SK-N-SH treated with all-trans-retinoic acid at 6 μM for 48 hours (cell line): ENCODE results near the gene GJA1.

ENCODE experiments used
- ATAC-seq: fragments of 200-7000 bp; cut with Tn5 transposase; 3 replicates; pipeline ENCODE4 v1.9.1; 2020; ENCODE audit warnings: mild to moderate bottlenecking, moderate library complexity
- ARNTL ChIP-seq: fragments of 450-650 bp; formaldehyde crosslinking; IDR thresholded peaks from 2 replicates; pipeline ENCODE4 v1.5.0; 2020; ENCODE audit warnings: low read depth, mild to moderate bottlenecking, moderate library complexity, borderline replicate concordance
- BACH2 ChIP-seq: fragments of 250-450 bp; sonication (Bioruptor Pico); IDR thresholded peaks from 2 replicates; pipeline ENCODE4 v1.9.0; 2021; ENCODE audit warnings: mild to moderate bottlenecking, borderline replicate concordance
- CSRNP3 ChIP-seq: fragments of 250-450 bp; sonication (Bioruptor Pico); IDR thresholded peaks from 2 replicates; pipeline ENCODE4 v1.5.1; 2021; ENCODE audit warnings: mild to moderate bottlenecking, moderate library complexity
- ESRRG ChIP-seq: fragments of 250-450 bp; sonication (Bioruptor Pico); IDR thresholded peaks from 2 replicates; pipeline ENCODE4 v1.6.1; 2021; ENCODE audit warnings: mild to moderate bottlenecking
- GLIS3 ChIP-seq: fragments of 250-450 bp; sonication (Bioruptor Pico); IDR thresholded peaks from 2 replicates; pipeline ENCODE4 v1.5.0; 2020; ENCODE audit warnings: mild to moderate bottlenecking, moderate library complexity
- ISL1 ChIP-seq: fragments of 250-450 bp; sonication (Bioruptor Pico); IDR thresholded peaks from 2 replicates; pipeline ENCODE4 v2.1.2; 2022; ENCODE audit warnings: mild to moderate bottlenecking, moderate library complexity
- OSR1 ChIP-seq: fragments of 250-450 bp; sonication (Bioruptor Pico); IDR thresholded peaks from 2 replicates; pipeline ENCODE4 v1.8.0; 2022; ENCODE audit warnings: moderate library complexity, mild to moderate bottlenecking, inconsistent platforms
- PATZ1 ChIP-seq: fragments of 250-450 bp; sonication (Bioruptor Pico); IDR thresholded peaks from 2 replicates; pipeline ENCODE4 v1.8.0; 2020; ENCODE audit warnings: mild to moderate bottlenecking, moderate library complexity, borderline replicate concordance
- PPARA ChIP-seq: fragments of 250-450 bp; sonication (Bioruptor Pico); IDR thresholded peaks from 2 replicates; pipeline ENCODE4 v1.5.0; 2020; ENCODE audit warnings: mild to moderate bottlenecking, borderline replicate concordance
- RARB ChIP-seq: fragments of 250-450 bp; sonication (Bioruptor Pico); IDR thresholded peaks from 2 replicates; pipeline ENCODE4 v1.8.0; 2021; ENCODE audit warnings: mild to moderate bottlenecking, moderate library complexity
- SNAI2 ChIP-seq: fragments of 250-450 bp; sonication (Bioruptor Pico); IDR thresholded peaks from 2 replicates; pipeline ENCODE4 v1.5.0; 2020; ENCODE audit warnings: mild to moderate bottlenecking, moderate library complexity
- TCF4 ChIP-seq: fragments of 250-450 bp; sonication (Bioruptor Pico); IDR thresholded peaks from 2 replicates; pipeline ENCODE4 v1.8.0; 2021; ENCODE audit warnings: mild to moderate bottlenecking, moderate library complexity, borderline replicate concordance
- TOX ChIP-seq: fragments of 250-450 bp; sonication (Bioruptor Pico); IDR thresholded peaks from 2 replicates; pipeline ENCODE4 v1.8.0; 2021; ENCODE audit warnings: mild to moderate bottlenecking, moderate library complexity, borderline replicate concordance
- ZFP3 ChIP-seq: fragments of 250-450 bp; sonication (Bioruptor Pico); IDR thresholded peaks from 2 replicates; pipeline ENCODE4 v1.5.0; 2020; ENCODE audit warnings: mild to moderate bottlenecking, moderate library complexity
- ZFP30 ChIP-seq: fragments of 450-650 bp; formaldehyde crosslinking; IDR thresholded peaks from 2 replicates; pipeline ENCODE4 v1.5.0; 2022; ENCODE audit warnings: mild to moderate bottlenecking, moderate library complexity
- ZNF565 ChIP-seq: fragments of 450-650 bp; formaldehyde crosslinking; conservative IDR thresholded peaks from 2 replicates; pipeline ENCODE4 v1.5.0; 2020; ENCODE audit warnings: low read depth, mild to moderate bottlenecking, moderate library complexity
- ZNF70 ChIP-seq: fragments of 450-650 bp; formaldehyde crosslinking; IDR thresholded peaks from 2 replicates; pipeline ENCODE4 v1.5.0; 2020; ENCODE audit warnings: mild to moderate bottlenecking, moderate library complexity
- TF ChIP-seq, protein P1 (sequence below): fragments of 250-450 bp; sonication (Bioruptor Pico); IDR thresholded peaks from 2 replicates; pipeline ENCODE4 v1.5.1; 2020; ENCODE audit warnings: low read depth, mild to moderate bottlenecking, moderate library complexity
- TF ChIP-seq, protein P2 (sequence below): fragments of 250-450 bp; sonication (Bioruptor Pico); IDR thresholded peaks from 2 replicates; pipeline ENCODE4 v1.8.0; 2021; ENCODE audit warnings: low read depth, mild to moderate bottlenecking, moderate library complexity, borderline replicate concordance
- TF ChIP-seq, protein P3 (sequence below): fragments of 250-450 bp; sonication (Bioruptor Pico); IDR thresholded peaks from 2 replicates; pipeline ENCODE4 v1.5.0; 2020; ENCODE audit warnings: mild to moderate bottlenecking, moderate library complexity

GJA1 gene

DNA sequence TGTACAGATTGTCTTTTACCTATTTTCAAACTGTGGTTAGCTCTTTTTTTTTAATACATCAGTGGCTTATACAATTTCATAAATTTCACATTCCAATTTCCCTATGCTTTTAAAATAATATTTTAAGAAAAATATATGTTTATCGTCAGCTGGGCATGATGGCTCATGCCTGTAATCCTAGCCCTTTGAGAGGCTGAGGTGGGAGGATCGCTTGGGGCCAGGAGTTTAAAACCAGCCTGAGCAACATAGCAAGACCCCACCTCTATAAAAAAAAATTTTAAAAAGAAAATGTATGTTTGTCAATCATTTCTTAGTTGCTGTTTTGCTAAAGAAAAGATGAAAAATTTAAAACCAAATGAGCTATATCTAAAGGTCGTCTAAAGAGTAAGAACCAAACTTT is 3.4 kb downstream of the GJA1 start:
- no peak for TF ChIP-seq ESRRG (CRISPR knock-in tag)
- TF ChIP-seq GLIS3 (CRISPR knock-in tag), result no peak
- TF ChIP-seq ZNF565 (CRISPR knock-in tag), result no peak
- no peak for TF ChIP-seq TOX (CRISPR knock-in tag)
- no peak for TF ChIP-seq PPARA
- TF ChIP-seq TCF4 (CRISPR knock-in tag), result no peak
- no peak for TF ChIP-seq ISL1 (CRISPR knock-in tag)
- TF ChIP-seq, protein P1, sequence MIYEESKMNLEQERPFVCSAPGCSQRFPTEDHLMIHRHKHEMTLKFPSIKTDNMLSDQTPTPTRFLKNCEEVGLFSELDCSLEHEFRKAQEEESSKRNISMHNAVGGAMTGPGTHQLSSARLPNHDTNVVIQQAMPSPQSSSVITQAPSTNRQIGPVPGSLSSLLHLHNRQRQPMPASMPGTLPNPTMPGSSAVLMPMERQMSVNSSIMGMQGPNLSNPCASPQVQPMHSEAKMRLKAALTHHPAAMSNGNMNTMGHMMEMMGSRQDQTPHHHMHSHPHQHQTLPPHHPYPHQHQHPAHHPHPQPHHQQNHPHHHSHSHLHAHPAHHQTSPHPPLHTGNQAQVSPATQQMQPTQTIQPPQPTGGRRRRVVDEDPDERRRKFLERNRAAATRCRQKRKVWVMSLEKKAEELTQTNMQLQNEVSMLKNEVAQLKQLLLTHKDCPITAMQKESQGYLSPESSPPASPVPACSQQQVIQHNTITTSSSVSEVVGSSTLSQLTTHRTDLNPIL (CRISPR knock-in tag), result no peak
- TF ChIP-seq BACH2 (CRISPR knock-in tag), result no peak
- TF ChIP-seq RARB (CRISPR knock-in tag), result no peak
- TF ChIP-seq, protein P2, sequence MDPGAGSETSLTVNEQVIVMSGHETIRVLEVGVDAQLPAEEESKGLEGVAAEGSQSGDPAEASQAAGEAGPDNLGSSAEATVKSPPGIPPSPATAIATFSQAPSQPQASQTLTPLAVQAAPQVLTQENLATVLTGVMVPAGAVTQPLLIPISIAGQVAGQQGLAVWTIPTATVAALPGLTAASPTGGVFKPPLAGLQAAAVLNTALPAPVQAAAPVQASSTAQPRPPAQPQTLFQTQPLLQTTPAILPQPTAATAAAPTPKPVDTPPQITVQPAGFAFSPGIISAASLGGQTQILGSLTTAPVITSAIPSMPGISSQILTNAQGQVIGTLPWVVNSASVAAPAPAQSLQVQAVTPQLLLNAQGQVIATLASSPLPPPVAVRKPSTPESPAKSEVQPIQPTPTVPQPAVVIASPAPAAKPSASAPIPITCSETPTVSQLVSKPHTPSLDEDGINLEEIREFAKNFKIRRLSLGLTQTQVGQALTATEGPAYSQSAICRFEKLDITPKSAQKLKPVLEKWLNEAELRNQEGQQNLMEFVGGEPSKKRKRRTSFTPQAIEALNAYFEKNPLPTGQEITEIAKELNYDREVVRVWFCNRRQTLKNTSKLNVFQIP (CRISPR knock-in tag), result no peak
- no peak for TF ChIP-seq ZFP30 (CRISPR knock-in tag)
- no peak for ATAC-seq

DNA sequence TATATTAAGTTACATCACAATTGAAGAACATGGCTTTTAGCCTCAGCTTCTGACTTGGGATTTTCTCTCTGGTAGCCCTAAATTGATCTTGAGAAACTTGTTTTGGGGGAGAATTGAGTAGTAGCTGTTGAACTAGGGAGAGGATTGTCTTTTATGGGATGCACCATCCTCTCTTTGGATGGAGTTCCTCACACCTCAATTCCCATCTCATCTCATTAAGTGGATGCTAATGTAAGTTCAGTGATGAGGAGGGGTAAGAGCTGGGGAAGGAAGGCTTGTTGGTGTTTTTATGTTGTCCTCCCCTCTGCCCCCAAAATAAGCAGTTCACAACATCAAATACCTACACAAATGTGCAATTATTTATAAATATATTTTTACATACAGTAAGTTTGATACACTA is 4.0 kb downstream of the GJA1 start:
- TF ChIP-seq, protein P3, sequence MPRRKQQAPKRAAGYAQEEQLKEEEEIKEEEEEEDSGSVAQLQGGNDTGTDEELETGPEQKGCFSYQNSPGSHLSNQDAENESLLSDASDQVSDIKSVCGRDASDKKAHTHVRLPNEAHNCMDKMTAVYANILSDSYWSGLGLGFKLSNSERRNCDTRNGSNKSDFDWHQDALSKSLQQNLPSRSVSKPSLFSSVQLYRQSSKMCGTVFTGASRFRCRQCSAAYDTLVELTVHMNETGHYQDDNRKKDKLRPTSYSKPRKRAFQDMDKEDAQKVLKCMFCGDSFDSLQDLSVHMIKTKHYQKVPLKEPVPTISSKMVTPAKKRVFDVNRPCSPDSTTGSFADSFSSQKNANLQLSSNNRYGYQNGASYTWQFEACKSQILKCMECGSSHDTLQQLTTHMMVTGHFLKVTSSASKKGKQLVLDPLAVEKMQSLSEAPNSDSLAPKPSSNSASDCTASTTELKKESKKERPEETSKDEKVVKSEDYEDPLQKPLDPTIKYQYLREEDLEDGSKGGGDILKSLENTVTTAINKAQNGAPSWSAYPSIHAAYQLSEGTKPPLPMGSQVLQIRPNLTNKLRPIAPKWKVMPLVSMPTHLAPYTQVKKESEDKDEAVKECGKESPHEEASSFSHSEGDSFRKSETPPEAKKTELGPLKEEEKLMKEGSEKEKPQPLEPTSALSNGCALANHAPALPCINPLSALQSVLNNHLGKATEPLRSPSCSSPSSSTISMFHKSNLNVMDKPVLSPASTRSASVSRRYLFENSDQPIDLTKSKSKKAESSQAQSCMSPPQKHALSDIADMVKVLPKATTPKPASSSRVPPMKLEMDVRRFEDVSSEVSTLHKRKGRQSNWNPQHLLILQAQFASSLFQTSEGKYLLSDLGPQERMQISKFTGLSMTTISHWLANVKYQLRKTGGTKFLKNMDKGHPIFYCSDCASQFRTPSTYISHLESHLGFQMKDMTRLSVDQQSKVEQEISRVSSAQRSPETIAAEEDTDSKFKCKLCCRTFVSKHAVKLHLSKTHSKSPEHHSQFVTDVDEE (CRISPR knock-in tag), result no peak
- TF ChIP-seq PATZ1 (CRISPR knock-in tag) (no peak), SNAI2 (no peak), OSR1 (CRISPR knock-in tag) (no peak), ARNTL (CRISPR knock-in tag) (no peak), ZNF70 (CRISPR knock-in tag) (no peak), GLIS3 (CRISPR knock-in tag) (no peak), RARB (CRISPR knock-in tag) (no peak), TCF4 (CRISPR knock-in tag) (no peak), PPARA (no peak), CSRNP3 (CRISPR knock-in tag) (no peak)
- TF ChIP-seq, protein P1 (CRISPR knock-in tag), result no peak
- no peak for ATAC-seq

DNA sequence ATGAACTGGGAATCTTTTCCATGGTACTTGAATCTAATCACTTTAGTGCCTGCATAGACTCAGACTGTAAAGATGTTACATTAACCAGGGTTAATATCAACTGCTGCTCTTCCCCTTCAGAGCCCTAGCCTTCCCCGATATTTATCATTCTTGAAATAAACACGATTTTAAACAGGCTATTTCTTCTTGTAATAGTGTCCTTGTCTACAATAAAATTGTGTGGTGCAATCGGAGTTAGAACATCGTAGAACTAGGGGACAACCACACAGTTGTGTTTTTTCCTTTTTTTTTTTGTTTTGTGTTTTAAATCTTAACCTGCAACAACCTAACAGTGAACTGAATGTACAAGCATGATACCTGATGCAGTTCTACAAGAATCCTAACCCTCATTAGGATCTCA is 4.5 kb downstream of the GJA1 start:
- no peak for ATAC-seq
- TF ChIP-seq PPARA, result no peak
- no peak for TF ChIP-seq ISL1 (CRISPR knock-in tag)
- TF ChIP-seq, protein P1 (CRISPR knock-in tag), result no peak
- TF ChIP-seq ZNF70 (CRISPR knock-in tag), result no peak
- no peak for TF ChIP-seq ZFP3 (CRISPR knock-in tag)
- no peak for TF ChIP-seq ZNF565 (CRISPR knock-in tag)
- TF ChIP-seq, protein P2 (CRISPR knock-in tag), result no peak
- TF ChIP-seq GLIS3 (CRISPR knock-in tag), result no peak
- TF ChIP-seq TOX (CRISPR knock-in tag), result no peak
- TF ChIP-seq BACH2 (CRISPR knock-in tag), result no peak
